Activated CD4-positive, CD25-positive, alpha-beta regulatory T cell treated with anti-CD3 and anti-CD28 coated beads, Interleukin-2, amount 50 U/mL, for 16 hours (primary cell): ENCODE measurements around the gene LCORL.
"Not testable (repeated sequence)": the region's sequence is repeated elsewhere in the genome, so short reads cannot be mapped to it uniquely, and the experiment has no call there.

Experiments
- DNase-seq: peaks from one replicate; pipeline ENCODE4 v3.0.0-alpha.2; 2020; ENCODE audit warnings: low read depth, low spot score

LCORL gene

GRCh38 chr4:17933126-17933525, 88.4 kb downstream of the LCORL start:
- DNase-seq, result no peak

GRCh38 chr4:17932041-17932440, 89.5 kb downstream of the LCORL start:
- DNase-seq, result no peak

- DNase-seq, result no peak
Observed at GRCh38 chr4:17930256-17930655, 91.3 kb downstream of the LCORL start.

- DNase-seq, result no peak
Observed at GRCh38 chr4:17924189-17924588, 97.4 kb downstream of the LCORL start.

- no peak for DNase-seq
Observed at GRCh38 chr4:17921451-17921850, 100.1 kb downstream of the LCORL start.

- DNase-seq, result no peak
Observed at GRCh38 chr4:17920681-17921080, 100.9 kb downstream of the LCORL start.

GRCh38 chr4:17915439-17915838, 106.1 kb downstream of the LCORL start:
- DNase-seq, result no peak

- no peak for DNase-seq
Observed at GRCh38 chr4:17912011-17912410, 109.5 kb downstream of the LCORL start.

GRCh38 chr4:17911608-17912007, 109.9 kb downstream of the LCORL start:
- DNase-seq, result no peak

GRCh38 chr4:17898553-17899055, 123.0 kb downstream of the LCORL start:
- DNase-seq, result no peak

- DNase-seq, result no peak
Observed at GRCh38 chr4:17895481-17895880, 126.1 kb downstream of the LCORL start.

- DNase-seq, result no peak
Observed at GRCh38 chr4:17894421-17894820, 127.1 kb downstream of the LCORL start.

- no peak for DNase-seq
Observed at GRCh38 chr4:17889692-17890091, 131.9 kb downstream of the LCORL start.

GRCh38 chr4:17884511-17884910, 137.0 kb downstream of the LCORL start:
- DNase-seq, result no peak

GRCh38 chr4:17884063-17884462, 137.5 kb downstream of the LCORL start:
- DNase-seq, result no peak

GRCh38 chr4:17877661-17878060, 143.9 kb downstream of the LCORL start:
- no peak for DNase-seq

- DNase-seq, result no peak
Observed at GRCh38 chr4:17876943-17877342, 144.6 kb downstream of the LCORL start.

- DNase-seq, result no peak
Observed at GRCh38 chr4:17875402-17876070, 146.0 kb downstream of the LCORL start.

GRCh38 chr4:17869327-17869726, 152.2 kb downstream of the LCORL start:
- DNase-seq, result no peak

GRCh38 chr4:17867276-17867675, 154.3 kb downstream of the LCORL start:
- DNase-seq, result no peak

- no peak for DNase-seq
Observed at GRCh38 chr4:17866810-17867209, 154.7 kb downstream of the LCORL start.

- no peak for DNase-seq
Observed at GRCh38 chr4:17865866-17866363, 155.6 kb downstream of the LCORL start.

GRCh38 chr4:17861906-17862305, 159.6 kb downstream of the LCORL start:
- DNase-seq, result not testable (repeated sequence)
